Measurements from ENCODE around the gene ADAM17.

- TF ChIP-seq CTCF (IDR thresholded peaks at IDR 0.05; ENCODE audit: control extremely low read depth in 1 of 3, insufficient read depth in 1 of 3, low read depth in 1 of 3, low read length in 3 of 3) = no peak
- no peak for TF ChIP-seq EZH2 (IDR thresholded peaks at IDR 0.05; ENCODE audit: low read depth, low read length, severe bottlenecking)
- no peak for TF ChIP-seq HDAC2 (IDR thresholded peaks at IDR 0.05; ENCODE audit: borderline replicate concordance in 1 of 2, low read depth in 2 of 2, low read length in 2 of 2)
- TF ChIP-seq GABPA (IDR thresholded peaks at IDR 0.05; ENCODE audit: borderline replicate concordance, insufficient read depth, low read length) = no peak
- TF ChIP-seq RAD21 (IDR thresholded peaks at IDR 0.05 in 1 of 2, conservative IDR thresholded peaks at IDR 0.05 in 1 of 2; ENCODE audit: low read depth in 2 of 2, low read length in 2 of 2) = no peak
- TF ChIP-seq RXRA (IDR thresholded peaks at IDR 0.05; ENCODE audit: insufficient read depth, low read depth, low read length) = no peak
- no peak for TF ChIP-seq POLR2A (IDR thresholded peaks at IDR 0.05; ENCODE audit: control extremely low read depth in 1 of 2, low read depth in 2 of 2, low read length in 2 of 2)
- TF ChIP-seq SUZ12 (IDR thresholded peaks at IDR 0.05; ENCODE audit: low read length) = no peak
- TF ChIP-seq CBX8 (IDR thresholded peaks at IDR 0.05; ENCODE audit: borderline replicate concordance, low read depth, low read length) = no peak
- no peak for TF ChIP-seq ATF3 (IDR thresholded peaks at IDR 0.05; ENCODE audit: insufficient read depth, low read depth, low read length)
Measured at GRCh38 chr2:9573013-9573720, 17.5 kb upstream of the ADAM17 start.

Data from H1 (cell line).